HG03558 (cell line): ENCODE results near the gene ARHGAP45.

Experiments used
- ATAC-seq: cut with Tn5 transposase; IDR thresholded peaks from one replicate; pipeline ENCODE4 v1.9.1; 2021; ENCODE audit warnings: moderate number of reproducible peaks; ENCODE audit not compliant: unreplicated experiment; ENCODE audit errors: extremely low read depth

The ARHGAP45 gene

DNA sequence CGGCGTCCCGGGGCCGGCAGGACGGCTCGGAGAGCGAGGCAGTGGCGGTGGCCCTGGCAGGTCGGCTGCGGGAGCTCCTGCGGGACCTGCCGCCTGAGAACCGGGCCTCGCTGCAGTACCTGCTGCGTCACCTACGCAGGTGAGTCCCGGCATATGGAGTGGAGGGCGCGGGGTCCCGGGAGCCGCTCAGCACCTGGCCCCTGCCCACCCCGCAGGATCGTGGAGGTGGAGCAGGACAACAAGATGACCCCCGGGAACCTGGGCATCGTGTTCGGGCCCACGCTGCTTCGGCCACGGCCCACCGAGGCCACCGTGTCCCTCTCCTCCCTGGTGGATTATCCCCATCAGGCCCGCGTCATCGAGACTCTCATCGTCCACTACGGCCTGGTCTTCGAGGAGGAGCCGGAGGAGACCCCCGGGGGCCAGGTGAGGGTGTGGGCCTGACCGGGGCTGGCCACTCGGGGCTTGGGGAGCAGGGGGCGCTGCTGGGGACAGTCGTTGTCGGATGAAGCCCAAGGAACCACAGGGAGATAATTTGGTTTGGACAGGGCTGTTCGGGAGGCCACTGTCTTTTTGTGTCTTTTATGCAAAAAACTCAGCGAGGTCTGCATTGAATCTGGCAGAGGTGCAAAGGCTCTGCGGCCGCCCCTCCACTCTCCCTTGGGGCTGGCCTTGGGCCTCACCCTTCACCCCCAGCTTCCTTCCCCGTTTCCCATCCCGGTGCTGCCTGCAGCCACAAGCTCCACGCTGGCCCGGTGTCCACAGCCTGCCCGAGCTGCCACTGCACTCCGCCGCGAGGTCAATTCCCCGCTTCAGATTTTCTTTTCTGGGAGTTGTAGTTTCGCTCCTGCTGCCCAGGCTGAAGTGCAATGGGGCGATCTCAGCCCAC is 16.2 kb downstream of the ARHGAP45 start:
- no peak for ATAC-seq

DNA sequence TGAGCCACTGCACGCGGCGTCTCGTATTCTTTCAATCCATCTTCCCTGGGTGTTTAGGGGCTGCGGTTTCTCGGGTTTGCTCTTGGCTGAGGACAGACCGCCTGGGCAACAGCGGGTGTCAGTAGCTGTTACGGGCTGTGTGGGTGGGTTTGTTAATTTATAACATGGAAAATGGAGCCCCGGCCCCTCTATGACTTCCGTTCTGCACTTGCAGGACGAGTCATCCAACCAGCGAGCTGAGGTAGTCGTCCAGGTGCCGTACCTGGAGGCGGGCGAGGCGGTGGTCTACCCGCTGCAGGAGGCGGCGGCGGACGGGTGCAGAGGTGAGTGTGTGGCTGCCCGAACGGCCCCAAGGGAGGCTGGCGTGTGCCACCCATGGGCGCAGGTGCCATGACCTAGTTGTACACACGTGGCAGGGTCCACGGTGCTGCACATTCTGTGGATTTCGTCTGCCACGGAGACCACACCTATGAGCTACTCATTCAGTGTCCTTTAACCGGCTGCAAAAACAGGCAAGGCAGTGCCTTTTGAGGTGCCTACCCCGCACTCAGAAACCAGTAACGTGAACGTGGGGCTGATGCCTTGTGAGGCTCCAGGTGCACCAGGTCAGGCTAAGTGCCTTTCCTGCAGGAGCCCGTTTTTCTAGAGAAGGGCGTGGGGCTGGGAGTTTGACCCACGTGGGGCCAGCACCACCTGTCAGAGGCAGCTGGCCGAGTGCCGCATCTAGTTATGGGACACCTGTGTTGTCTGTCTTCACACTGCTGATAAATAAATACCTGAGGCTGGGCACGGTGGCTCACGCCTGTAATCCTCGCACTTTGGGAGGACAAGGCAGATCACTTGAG is 17.3 kb downstream of the ARHGAP45 start:
- no peak for ATAC-seq

DNA sequence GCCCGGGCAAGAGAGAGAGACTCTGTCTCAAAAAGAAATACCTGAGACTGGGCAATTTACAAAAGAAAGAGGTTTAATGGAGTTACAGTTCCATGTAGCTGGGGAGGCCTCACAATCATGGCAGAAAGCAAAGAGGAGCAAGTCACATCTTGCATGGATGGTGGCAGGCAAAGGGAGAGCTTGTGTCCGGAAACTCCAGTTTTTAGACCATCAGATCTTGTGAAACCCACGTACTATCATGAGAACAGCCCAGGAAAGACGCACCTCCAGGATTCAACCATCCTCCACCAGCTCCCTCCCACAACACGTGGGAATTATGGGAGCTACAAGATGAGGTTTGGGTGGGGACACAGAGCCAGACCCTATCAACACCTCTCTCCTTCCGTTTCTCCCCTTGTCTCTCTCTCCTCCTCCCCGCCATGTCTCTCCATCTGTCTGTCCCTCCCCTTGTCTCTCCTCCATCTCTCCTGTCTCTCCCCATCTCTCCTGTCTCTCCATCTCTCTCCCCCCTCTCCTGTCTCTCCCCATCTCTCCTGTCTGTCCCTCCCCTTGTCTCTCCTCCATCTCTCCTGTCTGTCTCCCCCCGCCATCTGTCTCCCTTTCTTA is 18.2 kb downstream of the ARHGAP45 start:
- no peak for ATAC-seq

DNA sequence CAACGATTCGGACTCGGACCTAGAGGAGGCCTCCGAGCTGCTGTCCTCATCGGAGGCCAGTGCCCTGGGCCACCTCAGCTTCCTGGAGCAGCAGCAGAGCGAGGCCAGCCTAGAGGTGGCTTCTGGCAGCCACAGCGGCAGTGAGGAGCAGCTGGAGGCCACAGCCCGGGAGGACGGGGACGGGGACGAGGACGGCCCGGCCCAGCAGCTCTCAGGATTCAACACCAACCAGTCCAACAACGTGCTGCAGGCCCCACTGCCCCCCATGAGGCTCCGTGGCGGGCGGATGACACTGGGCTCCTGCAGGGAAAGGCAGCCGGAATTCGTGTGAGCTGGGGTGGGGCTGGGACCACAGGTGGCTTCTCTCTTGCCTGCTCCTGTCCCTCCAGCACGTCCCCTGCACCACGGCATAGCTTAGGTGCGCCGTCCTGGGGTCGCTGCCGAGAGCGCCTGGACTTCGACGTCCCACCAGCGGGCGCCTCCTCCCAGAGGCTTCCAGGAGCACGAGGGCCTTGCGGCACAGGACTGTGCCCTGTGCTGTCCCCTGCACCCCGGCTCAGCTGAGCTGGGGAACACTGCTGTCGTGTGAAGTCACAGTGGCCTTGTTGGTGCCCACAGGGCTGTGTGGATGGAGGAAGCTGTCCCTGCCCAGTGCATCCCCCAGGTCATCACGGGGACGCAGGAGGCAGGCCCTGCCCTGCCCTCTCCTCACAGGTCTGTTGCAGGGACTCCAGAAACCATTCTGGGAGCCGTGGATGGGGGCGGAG is 18.9 kb downstream of the ARHGAP45 start:
- no peak for ATAC-seq

DNA sequence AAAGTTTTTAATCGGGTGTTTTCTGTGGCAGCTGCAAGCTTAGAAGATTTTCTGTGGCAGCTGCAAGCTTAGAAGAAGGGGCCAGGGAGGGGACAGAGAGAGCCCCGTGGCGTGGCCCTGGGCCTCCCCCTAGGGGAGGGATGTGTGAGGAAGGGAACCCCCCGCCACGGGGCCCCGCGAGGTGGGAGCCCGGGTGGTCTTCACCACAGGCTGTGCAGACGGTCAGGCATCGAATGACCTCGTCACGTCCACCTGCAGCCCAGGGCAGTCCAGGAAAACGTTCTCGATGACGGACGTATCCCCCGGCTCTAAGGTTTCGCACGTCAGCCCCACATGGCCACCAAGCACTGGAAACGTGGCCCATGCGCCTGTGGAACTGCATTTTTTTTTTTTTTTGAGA is 19.6 kb downstream of the ARHGAP45 start:
- ATAC-seq: no peak

DNA sequence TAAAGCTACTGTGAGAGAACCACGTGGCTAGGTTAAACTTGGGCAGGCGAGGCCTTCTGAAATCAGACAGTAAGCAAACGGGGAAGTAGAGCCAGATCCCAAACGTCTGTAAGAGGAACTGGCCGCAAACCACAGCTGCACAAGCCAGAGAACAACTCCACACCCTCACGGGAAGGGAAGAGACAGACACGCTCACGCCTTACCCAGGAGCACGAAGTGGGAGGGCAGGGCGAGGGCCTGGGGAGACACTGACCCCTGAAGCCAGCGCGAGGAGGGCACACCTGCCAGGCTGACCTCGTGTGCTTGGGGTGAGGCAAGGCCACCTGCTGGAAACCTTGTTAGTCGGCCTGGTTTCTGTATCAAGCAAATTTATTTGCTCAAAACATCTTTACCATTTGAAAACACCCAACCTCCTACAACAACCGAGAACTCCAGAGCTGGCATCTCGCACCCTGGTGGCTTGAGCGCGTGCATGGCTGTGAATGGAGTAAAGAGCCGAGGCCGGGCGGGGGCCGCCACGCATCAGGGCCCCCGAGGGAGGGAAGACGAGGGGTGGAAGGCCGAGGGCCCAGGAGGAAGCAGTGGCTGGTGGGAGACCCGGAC is 20.9 kb downstream of the ARHGAP45 start:
- no peak for ATAC-seq

DNA sequence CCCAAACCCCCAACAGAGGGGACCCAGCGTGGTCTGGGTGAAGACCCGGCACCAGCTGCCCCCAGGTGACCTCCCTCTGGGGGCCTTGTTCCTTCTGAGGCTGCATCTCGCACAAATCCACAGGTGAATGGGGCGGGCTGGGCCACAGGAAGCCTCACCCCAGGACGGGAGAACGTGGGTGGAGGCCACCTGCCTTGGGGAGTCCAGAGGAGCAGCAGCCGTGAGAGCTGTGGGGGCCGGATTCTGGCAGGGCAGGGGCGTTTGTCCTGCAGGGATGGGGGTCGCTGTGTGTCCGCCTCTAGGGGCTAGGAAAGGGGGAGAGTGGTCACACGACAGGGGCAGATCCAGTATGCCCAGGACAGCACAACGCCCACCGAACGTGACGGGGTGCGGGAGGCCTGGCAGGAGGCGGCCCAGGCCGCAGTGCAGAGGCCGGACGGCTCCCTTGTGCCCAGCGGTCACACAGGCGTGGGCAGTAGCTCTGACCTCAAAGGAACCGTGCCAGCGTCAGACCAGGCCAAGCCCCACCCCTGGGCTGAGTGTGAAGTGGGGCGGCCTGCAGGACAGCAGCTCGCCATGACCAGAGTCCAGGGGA is 21.5 kb downstream of the ARHGAP45 start:
- no peak for ATAC-seq

DNA sequence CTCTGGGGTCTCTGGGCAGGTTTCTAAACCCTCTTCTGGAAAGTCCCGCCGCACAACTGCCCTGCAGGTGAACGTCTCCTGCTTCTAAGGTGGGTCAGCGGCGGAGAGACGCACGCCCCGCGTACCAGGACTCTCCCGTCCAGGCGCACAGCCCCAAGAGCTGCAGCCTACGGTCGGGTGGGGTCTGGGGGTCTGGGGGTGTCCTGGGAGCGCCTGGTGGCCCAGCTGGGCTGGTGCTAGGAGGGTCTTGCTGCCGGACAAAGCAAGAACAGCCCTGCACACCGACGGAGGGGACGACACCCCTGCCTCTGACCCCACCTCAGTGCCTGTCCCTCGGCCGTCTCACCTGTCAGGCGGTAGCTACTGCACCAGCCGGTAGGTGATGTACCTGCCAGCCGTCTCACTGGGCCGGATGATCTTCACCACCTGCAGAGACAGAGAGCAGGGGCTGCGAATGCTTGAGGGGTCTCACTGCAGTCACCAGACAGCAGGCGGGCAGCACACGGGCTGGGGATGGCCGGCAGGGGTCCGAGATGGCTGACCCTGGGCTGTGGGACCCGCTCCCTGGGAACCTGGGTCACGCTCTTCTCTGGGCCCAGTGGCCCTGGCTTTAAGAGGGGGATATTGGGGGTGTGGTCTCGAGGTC is 22.3 kb downstream of the ARHGAP45 start:
- no peak for ATAC-seq

DNA sequence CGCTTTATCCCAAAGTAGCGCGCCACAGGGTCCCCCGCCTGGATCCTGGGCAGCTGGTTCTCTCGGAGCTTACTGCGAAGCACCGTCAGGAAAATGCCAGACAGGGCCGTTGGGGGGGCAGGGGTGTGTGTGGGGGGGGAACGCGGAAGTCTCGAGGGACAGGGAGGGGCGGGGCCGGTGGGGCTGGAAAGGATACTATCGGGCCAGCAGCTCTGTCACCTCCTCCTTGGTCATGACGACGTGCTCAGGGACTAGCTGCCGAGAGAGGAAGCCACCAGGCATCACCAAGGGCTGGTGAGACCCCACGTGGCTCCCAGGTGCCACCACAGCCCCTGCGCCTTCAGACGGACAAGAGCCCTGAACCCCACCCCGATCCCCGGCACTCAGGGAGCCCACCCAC is 22.9 kb downstream of the ARHGAP45 start:
- no peak for ATAC-seq

DNA sequence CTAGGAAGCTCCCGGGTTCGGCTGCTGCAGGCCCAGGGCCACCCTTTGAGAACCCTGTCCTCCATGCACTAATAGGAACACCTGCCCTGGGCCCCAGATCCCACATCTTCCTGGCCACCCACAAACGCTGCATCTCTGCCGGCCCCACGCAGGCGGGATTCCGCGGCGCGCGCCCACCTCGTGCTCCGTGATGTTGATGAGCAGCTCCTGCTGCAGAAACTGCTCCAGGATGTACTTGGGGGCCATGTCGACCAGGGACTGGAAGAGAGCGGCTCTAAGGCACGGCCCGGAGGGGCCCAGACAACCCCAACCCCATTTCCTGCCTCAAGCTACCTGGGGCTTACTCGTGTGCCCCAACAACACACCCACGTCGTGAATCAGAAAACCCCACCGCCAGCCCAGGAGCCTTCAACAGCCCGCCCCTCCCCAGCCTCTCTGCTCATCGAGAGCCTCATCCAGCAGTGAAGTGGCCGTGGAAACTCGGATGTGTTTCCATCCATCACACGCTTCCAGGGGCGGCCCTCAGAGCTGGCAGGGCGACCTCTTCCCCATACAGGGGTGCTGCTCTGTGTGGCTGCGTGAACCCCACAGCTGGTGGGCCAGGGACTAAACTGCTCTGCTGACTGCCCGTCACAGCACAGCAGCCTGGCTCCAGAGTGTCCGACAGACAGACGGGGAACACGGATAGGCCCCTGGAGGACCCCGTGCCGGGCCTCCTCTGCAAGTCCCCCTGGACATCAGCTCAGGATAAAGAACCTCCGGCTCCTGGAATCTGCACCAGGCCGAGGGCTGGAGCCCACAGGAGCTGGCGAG is 24.0 kb downstream of the ARHGAP45 start:
- ATAC-seq: no peak

DNA sequence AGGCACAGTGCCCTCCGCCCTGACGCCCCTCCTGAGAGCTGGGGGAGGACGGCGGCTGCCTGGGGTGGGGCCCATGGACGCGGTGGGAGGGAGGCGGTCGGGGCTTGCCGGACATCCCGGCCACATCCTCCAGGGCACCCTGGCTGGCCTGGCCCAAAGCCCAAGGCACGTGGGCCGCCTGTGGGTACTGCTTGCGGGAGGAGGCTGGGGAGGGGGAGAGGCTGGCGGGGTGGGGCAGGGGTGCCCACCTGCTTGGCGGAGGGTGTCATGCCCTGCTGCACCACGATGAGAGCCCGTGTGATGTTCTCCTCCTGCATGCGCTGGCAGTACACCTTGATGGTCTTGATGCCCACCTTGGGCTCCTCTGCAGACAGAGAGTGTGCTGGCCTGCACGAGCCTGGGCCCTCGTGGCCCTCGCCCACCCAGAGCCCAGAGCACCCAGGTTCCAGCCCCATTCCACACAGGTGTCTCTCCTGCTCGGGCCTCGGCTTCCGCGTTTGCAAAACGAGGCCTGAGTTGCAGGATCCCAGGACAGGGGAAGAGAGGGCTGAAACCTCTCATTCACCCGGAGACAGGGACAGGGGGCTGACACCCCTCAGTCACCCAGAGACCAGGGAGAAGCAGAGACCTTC is 24.7 kb downstream of the ARHGAP45 start:
- ATAC-seq: no peak

DNA sequence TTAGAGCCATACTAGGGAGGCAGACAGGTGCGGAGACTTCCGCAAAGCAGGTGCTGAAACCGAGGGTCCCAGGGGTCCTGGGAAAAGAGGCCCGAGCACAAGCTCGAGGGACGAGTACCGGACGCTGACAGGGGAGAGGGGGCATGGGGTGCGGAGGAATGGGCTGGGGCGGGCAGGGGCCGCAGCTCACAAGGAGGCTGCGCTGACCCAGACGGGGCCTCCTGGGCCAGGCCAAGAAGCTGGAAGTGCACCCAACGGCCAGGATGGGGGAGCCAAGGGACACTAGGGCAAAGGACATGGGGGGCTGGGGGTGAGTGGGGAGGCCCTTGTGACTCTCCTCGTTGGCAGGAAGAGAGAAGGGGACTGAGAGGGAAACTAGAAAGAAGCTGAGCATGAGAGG is 26.4 kb downstream of the ARHGAP45 start:
- ATAC-seq: no peak

DNA sequence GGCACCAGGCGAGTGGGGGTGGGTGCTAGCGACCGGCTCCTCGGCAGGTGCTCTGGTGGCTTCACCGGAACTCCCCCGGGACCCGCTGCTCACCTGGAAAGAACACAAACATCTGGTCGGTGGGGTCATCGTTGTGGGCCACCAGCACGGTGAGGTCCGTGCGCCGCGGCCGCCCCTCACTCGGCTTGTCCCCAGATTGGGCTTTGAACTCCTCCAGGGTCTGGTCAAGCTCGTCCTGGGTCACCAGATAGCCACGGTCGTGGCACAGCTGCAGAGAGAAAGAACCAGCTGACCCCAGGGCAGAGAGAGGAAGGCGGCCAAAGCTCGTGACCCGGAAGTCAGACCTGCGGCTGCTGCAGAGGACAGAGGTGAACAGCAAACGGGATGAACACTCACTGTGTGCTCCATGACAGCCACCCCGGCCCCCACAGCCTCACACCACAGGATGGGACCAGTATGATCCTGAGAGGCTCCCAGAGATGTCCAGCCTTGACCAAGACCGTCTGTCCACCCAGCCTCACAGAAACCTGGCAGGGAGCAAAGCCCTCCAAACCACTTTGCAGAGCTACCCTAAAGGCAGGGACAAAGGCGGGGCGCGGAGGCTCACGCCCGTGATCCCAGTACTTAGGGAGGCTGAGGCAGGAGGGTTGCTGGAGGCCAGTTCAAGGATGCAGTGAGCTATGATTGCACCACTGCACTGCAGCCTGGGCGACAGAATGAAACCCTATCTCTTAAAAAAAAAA is 27.0 kb downstream of the ARHGAP45 start:
- no peak for ATAC-seq

DNA sequence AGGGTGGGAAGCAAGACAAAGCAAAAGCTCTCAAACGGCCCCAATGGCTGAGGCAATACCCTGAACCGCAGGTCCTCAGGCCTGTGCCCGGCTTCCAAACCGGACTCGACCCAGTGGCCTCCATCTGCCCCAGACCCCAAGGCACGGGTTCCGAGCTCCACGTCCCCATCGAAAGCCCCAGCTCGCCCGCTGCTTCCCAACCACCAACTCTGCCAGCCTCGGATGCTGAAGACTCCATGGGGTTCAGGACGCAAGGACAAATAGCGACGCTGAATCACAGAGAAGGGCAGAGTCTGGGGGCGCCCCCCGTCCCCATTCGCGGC is 27.6 kb downstream of the ARHGAP45 start:
- no peak for ATAC-seq

DNA sequence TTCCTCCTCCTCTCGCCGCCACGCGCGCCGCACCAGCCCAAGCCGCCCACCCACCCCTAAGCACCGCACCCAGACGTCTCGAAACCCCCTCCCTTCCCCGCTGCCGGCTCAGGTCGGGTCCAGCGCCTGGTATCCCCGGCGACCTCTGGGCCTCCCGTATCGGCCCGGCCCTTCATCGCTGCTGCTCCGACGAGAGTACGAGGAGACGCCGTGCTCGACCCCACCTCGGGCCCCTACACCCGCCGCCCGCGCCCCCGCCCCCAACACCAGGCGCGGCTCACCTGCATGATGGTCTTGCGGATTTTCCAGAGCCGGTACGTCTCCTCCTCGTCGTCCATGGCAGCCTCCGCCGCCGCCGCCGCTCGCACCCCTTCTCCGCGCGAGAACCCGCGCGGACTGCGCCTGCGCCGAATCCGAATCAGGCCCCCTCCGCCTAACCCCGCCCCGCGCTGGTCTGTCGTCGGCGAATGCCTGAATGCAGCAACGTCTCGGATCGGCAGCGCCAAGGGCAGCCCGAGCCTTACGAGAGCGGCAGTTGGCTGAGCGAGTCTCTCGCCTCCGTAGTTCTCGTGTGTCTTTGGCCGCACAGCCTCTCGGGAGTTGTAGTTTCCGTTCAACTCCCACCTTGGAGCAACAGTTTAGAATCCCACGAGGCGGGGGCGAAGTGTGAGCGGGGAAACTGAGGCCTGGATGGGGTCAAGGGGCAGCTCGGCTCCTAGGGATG is 28.2 kb downstream of the ARHGAP45 start, which contains the start of gene POLR2E:
Gene POLR2E (minus strand): TSS at position 398 of the 724 bp plus-strand sequence. CDS start 60 bp downstream, at position 338.
- peak; percentile 85 for ATAC-seq

DNA sequence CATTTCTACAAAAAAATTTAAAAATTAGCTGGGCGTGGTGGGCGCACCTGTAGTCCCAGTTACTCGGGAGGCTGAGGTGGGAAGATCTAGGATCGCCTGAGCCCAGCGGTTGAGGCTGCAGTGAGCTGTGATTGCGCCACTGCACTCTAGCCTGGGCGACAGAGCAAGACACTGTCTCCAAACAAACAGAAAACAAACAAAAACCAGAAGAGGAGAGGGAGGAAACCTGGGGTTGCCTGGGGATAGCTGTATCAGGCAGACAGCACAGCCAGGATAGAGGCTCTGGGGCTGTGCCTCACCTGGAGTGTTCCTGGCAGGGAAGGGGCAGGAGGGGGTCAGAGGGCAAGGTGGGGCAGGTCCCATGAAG is 30.8 kb downstream of the ARHGAP45 start:
- ATAC-seq: no peak
